Posterior cingulate gyrus (tissue), 11 donors: Measurements from ENCODE around the gene CAPN2.
A peak's percentile ranks its signal among the peaks of the same experiment; 100 is the strongest.

Source experiments
- DNase-seq, 10 donors: peaks; one replicate each; pipeline versions ENCODE4 v3.0.0 to v3.0.0-alpha.2; 2020 to 2021; ENCODE audit warnings: mixed read lengths in 3 of 10
- intact Hi-C: fragments of 100-400 bp; cut with DNase I; formaldehyde crosslinking; loops from one replicate; pipeline ENCODE4 v1.15.1; 2023

CAPN2 gene

DNA sequence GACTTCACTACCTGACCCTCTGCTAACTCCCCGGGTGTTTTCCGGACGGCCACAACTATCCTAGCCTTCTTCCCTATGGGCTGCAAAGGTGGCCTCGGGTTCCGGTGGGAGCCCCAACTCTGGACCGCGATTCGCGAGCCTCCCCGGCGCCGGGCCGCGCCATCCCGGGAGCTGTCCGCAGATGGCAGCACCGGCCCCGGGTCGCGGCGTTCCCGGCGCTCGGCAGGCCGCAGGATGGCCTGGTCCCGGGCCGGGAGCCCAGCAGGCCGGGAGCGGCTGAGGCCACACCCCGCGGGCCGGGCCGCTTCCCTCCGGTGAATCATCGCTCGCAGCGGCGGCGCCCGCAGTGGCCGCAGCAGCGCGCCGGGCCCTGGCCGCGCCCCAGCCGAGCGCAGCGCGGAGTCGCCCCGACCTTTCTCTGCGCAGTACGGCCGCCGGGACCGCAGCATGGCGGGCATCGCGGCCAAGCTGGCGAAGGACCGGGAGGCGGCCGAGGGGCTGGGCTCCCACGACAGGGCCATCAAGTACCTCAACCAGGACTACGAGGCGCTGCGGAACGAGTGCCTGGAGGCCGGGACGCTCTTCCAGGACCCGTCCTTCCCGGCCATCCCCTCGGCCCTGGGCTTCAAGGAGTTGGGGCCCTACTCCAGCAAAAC lies at the start of gene CAPN2:
TSS of gene CAPN2 (plus strand) at position 346 of the 656 bp plus-strand sequence. CDS start at position 448, 102 bp downstream.
- intact Hi-C loops = loop anchor here (1.0 to 2.0 kb wide), 2 partner anchors 37 to 132 kb away; partner anchors contain the start of gene TP53BP2
- peak; percentile 53 to 96 (median 70) for DNase-seq

- DNase-seq = no peak
- intact Hi-C loops = no loop called here
Observed at GRCh38 chr1:223662943-223663342, 49.4 kb upstream of the CAPN2 start.

GRCh38 chr1:223664106-223664505 lies 48.2 kb upstream of the CAPN2 start:
- intact Hi-C loops = no loop called here
- no peak for DNase-seq

DNA sequence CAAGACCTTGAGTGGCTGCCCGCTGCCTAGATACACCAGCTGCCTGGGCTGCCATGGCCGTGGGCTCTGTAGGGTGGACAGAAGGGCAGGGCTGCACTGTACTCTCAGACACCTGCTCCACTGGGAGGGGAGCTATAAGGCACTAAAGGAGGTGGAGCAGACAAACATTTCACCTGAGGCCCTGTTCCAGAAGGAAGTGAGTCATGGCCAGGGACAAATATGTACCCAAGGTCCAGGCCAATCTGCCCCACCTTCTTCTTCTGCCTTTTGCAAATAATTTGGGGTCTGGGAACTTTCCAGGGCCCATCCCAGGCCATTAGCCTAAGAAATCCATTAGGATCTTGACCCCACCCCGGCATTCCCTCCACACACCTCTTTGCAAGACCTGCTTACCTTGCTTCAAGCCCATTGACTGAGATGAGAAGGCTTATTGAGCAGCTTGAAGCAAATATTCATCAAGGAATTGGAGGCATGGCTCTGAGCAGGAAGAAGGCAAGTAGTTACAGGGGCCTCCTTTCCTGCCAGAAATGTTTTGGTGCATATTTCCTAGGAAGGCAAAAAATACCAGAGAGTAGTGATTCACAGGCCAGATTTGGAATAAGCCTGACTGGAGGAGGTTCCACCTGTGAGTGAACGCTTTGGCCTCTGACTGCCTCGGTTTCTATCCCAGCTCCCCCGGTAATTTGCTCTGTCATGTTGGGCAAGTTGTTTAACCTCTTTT lies 46.6 kb upstream of the CAPN2 start, which contains the start of gene CAPN8:
TSS of gene CAPN8 (minus strand) at position 110 of the 721 bp plus-strand sequence. CDS start at position 55, 55 bp downstream.
- intact Hi-C loops = no loop called here
- DNase-seq = no peak

- DNase-seq = no peak
- intact Hi-C loops = no loop called here
Observed at GRCh38 chr1:223667484-223668182, 44.7 kb upstream of the CAPN2 start.

- intact Hi-C loops = no loop called here
- no peak for DNase-seq
Observed at GRCh38 chr1:223669003-223669795, 43.1 kb upstream of the CAPN2 start.

GRCh38 chr1:223670458-223671159 lies 41.7 kb upstream of the CAPN2 start:
- intact Hi-C loops = no loop called here
- DNase-seq = no peak

DNA sequence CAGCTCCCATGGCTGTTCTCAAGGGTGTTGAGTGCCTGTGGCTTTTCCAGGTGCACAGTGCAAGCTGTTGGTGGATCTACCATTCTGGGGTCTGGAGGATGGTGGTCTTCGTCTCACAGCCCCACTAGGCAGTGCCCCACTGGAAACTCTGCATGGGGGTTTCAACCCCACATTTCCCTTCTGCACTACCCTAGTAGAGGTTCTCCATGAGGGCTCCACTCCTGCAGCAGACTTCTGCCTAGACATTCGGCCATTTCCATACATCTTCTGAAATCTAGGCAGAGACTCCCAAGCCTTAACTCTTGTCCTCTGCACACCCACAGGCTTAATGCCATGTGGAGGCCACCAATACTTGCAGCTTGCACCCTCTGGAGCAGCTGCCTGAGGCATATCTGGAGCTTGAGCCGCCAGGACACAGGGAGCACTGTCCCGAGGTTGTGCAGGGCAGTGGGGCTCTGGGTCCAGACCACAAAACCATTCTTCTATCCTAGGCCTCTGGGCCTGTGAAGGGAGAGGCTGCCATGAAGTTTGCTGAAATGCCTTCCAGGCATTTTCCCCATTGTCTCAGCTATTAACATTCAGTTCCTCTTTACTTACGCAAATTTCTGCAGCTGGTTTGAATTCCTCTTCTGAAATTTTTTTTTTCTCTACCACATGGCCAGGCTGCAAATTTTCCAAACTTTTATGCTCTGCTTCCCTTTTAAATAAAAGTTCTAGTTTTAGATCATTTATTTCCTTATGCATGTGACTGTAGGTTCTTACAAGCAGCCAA lies 38.0 kb upstream of the CAPN2 start:
- DNase-seq = no peak

DNA sequence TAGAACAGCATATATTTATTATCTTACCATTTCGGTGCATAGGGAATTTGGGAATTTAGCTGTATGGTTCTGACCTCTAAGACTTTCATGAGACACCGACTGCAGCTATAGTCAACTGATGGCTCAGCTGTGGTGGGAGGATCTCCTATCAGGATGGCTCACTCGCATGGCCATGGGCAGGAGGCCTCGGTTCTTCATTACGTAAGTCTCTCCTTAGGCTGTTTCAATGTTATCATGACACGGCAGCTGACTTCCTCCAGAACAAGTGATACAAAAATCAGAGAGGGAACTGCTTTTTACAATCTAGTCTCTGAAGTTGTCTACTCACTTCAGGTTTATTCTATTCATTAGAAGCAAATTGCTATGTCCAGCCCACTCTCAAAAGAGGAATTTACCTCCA lies 33.5 kb upstream of the CAPN2 start:
- no peak for DNase-seq
- intact Hi-C loops = no loop called here

More for the DNA sequence above, 38.0 kb upstream of the CAPN2 start:
- intact Hi-C loops = no loop called here

- DNase-seq = no peak
- intact Hi-C loops = loop anchor here (5.0 kb wide), 2 partner anchors 548 to 888 kb away; no protein-coding TSS in a partner anchor
Observed at GRCh38 chr1:223680188-223680587, 32.2 kb upstream of the CAPN2 start.

DNA sequence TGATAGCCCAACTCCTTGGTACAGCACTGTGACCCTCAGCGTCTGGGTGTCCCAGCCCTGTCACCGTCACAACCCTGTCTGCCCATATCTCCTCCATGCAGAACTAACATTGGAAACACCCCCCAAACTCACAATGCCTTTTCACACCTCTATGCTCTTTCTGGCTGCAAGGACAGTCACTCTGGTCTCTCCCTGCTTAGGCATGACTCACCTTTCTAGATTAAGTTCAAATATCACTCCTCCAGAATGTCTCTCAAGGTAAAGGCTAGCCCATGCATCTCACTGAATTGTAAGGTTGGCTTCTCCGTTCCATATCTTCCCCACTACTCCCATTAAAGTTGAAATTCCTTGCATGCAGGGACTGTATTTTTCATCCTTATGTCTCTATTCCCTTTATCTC lies 29.8 kb upstream of the CAPN2 start:
- intact Hi-C loops = loop anchor here (5.0 kb wide), 2 partner anchors 550 to 890 kb away; no protein-coding TSS in a partner anchor
- no peak for DNase-seq

GRCh38 chr1:223683586-223684487 lies 28.5 kb upstream of the CAPN2 start:
- DNase-seq = peak in 7 of 10 donors; percentile 38 to 88 (median 53)
- intact Hi-C loops = loop anchor here (5.0 kb wide), 2 partner anchors 552 to 892 kb away; no protein-coding TSS in a partner anchor

DNA sequence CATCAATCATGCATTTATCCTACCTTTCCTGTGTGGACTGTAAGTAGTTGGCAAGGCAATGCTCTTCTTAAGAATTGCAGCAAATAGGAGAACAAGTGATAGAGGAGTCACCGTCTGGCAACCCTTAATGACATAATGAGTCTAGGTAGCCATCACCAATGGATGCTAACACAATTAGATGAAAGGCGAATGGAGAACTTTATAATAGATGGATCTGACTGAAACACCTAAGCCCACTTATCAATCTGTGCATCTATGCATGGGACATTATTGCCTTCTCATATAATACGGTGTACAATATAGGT lies 27.9 kb upstream of the CAPN2 start:
- intact Hi-C loops = loop anchor here (5.0 kb wide), 2 partner anchors 552 to 892 kb away; no protein-coding TSS in a partner anchor
- no peak for DNase-seq

DNA sequence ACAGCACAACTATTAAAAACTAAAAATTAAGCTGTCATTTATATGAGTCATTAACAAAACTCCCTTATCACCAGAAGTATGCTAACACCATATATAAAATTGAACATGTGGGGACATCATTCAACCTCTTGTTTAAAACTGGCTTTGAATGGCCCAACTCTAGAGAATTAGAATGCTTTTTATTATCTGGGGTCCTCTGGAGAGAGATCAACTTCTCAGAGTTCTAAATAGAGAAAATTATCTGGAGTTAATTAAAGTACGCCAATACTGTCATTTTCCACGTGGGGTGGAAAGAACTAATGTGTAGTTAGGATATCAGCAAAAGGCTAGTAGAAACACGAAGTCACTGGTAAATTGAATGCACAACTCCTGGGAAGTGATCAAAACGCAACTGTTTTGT lies 21.2 kb upstream of the CAPN2 start:
- DNase-seq = no peak
- intact Hi-C loops = no loop called here

GRCh38 chr1:223695014-223695548 lies 17.3 kb upstream of the CAPN2 start:
- intact Hi-C loops = loop anchor here (5.0 kb wide), 1 partner anchor 637 kb away; the partner anchor contains the start of gene NVL
- DNase-seq = no peak

DNA sequence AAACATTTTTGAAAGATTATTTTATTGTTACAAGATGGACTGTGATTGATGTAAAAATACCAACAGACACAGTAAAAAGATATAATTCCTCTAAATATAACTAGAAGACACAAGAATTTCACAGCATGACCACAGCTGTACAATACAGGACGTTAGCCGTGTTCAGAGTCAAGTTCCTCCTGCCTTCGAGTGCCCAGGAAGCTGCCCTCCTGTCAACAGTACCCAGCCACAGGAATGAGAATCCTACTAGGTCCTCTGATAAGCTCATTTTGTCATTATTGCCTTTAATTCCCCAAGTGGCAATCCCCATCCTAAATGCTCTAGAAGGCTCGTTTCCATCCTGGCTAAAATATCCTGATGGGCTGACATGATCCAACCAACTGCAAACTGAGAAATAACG lies 16.4 kb upstream of the CAPN2 start:
- DNase-seq = no peak
- intact Hi-C loops = loop anchor here (5.0 kb wide), 1 partner anchor 636 kb away; the partner anchor contains the start of gene NVL

GRCh38 chr1:223700388-223700918 lies 11.9 kb upstream of the CAPN2 start:
- no peak for DNase-seq
- intact Hi-C loops = no loop called here
